ENCODE data around the gene NQO1.

DNA sequence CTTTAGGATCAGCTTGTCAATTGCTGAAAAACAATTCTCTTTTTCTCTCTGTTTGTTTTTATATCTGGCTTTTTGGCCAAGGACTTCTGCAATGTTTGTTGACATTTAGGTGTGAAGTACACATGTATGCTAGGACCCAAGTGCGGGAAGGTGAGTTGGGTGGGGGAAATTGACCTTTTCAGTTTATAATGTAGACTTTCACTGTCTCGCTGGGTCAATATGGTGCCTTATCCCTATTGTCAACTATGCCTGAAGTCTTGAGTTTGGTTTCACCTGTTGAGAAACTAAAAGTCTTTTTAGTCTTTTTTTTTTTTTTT, 45.2 kb upstream of the NQO1 start:
- no peak for TF ChIP-seq POLR2A (IDR thresholded peaks at IDR 0.05; ENCODE audit: low read length)
- no peak for TF ChIP-seq GATA1 (IDR thresholded peaks at IDR 0.05; ENCODE audit: low read depth, low read length)

Measured in erythroblast (primary cell).